Uterus (tissue), 2 donors: Measurements from ENCODE around the gene AMBP.

Experiments
- CTCF ChIP-seq, 4 experiments: fragments of 200-600 bp in 2 of 4; fragments of 450-650 bp in 2 of 4; sonication (generic) in 2 of 4; IDR thresholded peaks; one replicate each; pipeline ENCODE4 v1.5.1; 2016 to 2019; ENCODE audit warnings: antibody characterized with exemption in 4 of 4, mild to moderate bottlenecking in 2 of 4, moderate library complexity in 1 of 4
- POLR2A ChIP-seq, 2 donors: fragments of 450-650 bp; IDR thresholded peaks; one replicate each; pipeline ENCODE4 v1.6.1; 2016; ENCODE audit warnings: antibody characterized with exemption in 2 of 2, mild to moderate bottlenecking in 1 of 2, moderate library complexity in 1 of 2

DNA sequence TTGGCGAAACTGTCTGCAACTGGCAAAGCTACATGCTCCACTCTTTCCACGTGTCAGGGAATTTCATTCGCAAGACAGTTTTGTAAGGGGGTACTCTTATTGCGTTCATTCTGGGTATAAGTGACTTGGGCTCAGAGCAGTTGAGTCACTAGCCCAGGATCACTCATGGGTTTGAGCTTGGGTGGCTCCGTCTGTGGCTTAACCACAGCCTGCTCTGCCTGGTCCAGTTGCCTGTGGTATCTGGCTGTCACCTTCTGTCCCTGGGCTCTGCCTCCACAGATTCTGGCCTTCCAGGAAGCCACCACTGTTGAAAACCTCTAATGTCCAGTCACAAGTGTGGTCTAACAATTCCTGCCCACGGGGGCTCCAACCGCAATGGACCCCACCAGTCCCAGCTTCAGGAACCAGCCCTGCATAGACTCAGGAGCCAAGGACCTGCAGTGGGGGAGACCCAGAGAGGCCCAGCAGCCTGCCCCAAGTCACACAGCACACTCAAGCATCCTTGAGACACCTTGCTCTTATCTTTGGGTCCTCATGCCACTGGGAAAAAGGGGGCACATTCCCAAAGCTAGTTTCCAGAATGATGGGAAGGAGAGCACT is 10.6 kb upstream of the AMBP start:
- TF ChIP-seq POLR2A (IDR thresholded peaks at IDR 0.05) (no peak), CTCF (IDR thresholded peaks at IDR 0.05) (no peak)
